ENCODE data around the gene WDR18.

- no peak for TF ChIP-seq SPI1 (IDR thresholded peaks at IDR 0.05; ENCODE audit: low read depth, low read length)
- TF ChIP-seq POLR2A (IDR thresholded peaks at IDR 0.05; ENCODE audit: low read depth, low read length) = no peak
- TF ChIP-seq POLR2AphosphoS5 (IDR thresholded peaks at IDR 0.05; ENCODE audit: low read depth, low read length) = no peak
- TF ChIP-seq PAX5 (IDR thresholded peaks at IDR 0.05; ENCODE audit: insufficient read depth, low read length, severe bottlenecking) = no peak
- TF ChIP-seq TAF1 (IDR thresholded peaks at IDR 0.05; ENCODE audit: low read depth, low read length) = no peak
Observed at GRCh38 chr19:989381-990081, 5.4 kb downstream of the WDR18 start.
